Testis (tissue), 2 donors: ENCODE results near the gene SLC4A9.

Source experiments
- POLR2A ChIP-seq: fragments of 450-650 bp; IDR thresholded peaks from one replicate; pipeline ENCODE4 v1.6.1; 2017; ENCODE audit warnings: antibody characterized with exemption, mild to moderate bottlenecking, moderate library complexity
- TF ChIP-seq, protein P1 (sequence below), 3 experiments: fragments of 450-650 bp in 2 of 3; fragments of 200-600 bp in 1 of 3; sonication (generic) in 1 of 3; IDR thresholded peaks; one replicate each; pipeline ENCODE4 v1.5.1; 2016 to 2019; ENCODE audit warnings: antibody characterized with exemption in 3 of 3, mild to moderate bottlenecking in 2 of 3, moderate library complexity in 1 of 3

DNA sequence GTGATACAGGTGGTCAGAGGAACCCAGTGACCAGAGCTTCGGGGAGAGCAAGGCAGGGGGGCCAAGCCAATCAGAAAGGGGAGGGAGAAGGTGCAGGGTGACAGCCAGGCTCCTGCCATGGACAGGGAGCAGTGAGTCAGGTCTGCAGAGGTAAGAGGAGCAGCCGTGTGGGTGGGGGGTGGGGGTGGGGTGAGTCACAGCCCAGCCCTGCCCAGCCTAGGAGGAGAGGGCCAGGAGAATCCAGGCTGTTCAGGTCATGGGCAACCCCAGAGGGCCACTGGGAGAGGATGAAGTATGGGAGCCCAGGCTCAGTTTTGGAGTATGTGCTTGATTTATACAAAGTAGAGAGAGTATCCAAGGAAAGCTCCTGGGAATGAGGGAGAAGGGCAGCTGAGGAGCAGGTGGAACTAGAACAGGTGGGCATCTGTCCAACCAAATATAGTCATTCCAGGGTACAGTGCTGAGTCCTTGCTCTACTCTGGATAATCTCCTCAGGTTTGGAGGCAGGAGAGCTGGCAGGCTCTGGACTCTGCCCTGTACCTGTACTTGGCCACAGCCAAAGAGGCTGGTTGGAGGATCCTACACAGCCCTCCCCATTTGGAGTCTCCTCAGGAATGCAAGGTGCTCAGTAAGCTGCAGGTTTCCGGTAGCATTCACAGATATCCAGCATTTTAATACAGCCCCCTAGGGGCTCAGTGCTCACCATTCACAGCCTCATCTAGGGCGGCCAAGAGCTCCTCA is 15.1 kb upstream of the SLC4A9 start:
- TF ChIP-seq, protein P1, sequence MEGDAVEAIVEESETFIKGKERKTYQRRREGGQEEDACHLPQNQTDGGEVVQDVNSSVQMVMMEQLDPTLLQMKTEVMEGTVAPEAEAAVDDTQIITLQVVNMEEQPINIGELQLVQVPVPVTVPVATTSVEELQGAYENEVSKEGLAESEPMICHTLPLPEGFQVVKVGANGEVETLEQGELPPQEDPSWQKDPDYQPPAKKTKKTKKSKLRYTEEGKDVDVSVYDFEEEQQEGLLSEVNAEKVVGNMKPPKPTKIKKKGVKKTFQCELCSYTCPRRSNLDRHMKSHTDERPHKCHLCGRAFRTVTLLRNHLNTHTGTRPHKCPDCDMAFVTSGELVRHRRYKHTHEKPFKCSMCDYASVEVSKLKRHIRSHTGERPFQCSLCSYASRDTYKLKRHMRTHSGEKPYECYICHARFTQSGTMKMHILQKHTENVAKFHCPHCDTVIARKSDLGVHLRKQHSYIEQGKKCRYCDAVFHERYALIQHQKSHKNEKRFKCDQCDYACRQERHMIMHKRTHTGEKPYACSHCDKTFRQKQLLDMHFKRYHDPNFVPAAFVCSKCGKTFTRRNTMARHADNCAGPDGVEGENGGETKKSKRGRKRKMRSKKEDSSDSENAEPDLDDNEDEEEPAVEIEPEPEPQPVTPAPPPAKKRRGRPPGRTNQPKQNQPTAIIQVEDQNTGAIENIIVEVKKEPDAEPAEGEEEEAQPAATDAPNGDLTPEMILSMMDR (IDR thresholded peaks at IDR 0.05) = no peak
- no peak for TF ChIP-seq POLR2A
